ENCODE measurements around the gene KCNJ15.

Gene KCNJ15

DNA sequence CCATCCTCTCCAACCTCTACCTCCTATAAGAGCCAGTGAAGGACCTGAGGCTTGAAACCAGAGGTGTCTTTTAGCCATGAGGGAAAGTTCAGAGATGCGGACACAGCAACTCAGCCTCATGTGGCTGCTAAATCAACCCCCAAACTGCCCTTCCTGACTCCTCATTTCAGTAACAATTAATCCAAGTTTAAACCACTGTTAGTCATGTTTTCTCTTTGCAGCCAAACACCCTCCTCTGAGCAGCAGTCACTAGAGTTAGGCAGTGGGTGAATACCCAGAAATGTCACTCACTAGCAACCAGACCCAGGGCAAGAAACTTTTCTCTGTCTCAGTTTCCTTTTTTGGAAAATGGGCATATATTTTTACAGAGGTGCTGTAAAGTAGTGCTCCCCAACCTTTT lies 71.2 kb downstream of the KCNJ15 start:
- DNase-seq, result peak; percentile 60

DNA sequence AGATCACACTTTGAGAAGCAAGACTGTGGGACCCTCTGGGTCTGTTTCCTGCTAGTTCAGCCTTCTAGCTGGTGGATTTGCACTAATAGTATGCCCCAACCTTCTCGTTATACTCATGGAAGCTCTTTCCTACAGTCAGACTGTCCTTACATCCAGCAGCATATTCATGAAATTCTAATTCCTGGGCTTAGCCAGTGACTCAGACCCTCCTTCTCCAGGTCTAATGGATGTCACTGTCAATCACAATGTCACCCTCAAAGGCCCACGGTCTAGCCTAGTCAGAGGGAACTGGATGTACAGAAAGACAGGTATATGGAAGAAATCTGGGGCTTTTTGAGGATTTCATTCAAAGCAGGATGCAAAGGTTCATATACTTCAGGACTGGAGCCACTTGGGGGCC lies 72.4 kb downstream of the KCNJ15 start:
- DNase-seq, result no peak

DNA sequence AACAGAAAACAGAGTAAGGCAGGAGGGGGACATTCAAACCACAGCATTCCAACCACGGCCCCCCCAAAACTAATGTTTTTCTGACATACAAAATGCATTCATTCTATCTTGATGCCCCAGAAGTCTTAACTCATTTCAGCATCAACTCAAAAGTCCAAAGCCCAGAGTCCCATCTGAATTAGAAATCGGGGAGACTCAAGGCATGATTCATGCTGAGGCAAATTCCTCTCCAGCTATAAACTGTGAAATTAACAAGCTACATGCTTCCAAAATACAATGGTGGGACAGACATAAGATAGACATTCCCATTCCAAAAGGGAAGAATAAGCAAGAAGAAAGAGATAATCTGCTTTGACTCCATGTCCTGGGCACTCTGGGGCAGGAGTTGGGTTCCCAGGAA lies 73.9 kb downstream of the KCNJ15 start:
- DNase-seq, result peak; percentile 46

DNA sequence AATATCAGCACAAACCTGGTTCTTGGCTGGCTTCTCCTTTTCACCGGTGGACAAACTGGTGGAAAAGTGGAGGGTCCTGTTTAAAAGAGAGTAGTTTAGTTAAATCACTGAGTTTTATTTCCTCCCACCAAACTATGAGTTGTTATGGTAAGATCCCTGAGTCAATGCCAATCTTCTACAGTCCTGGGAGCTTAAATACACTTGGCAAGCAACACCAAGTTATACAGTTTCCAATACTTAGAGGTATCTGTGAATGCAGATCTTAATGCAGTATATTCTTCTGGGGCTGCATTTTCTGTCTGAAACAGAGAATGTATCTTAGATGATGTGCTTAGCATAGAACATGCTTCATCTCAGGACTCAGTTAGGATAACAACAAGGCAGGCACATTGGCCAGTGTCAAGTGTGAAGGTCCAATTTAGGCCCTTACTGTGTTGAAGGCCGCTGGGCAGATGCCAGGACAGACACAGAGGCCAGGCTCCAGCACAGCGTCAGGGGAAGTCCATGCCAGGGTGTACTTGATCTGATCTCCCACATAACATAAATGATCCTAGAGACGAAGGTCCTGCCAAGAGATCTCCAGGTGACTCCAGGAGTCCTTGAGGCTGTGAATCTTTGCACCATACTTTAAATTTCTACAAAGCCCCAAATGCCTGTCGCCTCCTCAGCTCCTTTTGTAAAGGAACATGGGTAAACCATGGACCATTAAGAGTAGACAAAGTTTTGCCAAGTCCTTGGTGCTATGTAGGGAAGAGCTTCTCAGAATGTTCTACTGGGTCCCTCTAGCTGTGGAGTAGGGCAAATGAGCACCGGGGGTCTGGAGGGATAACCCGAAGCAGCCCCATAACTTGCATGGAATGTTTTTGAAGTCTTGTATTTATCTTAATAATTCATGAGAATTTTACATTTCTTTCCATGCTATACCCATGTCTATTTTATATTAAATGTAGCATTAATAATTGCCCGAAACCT lies 76.8 kb downstream of the KCNJ15 start:
- no peak for DNase-seq

DNA sequence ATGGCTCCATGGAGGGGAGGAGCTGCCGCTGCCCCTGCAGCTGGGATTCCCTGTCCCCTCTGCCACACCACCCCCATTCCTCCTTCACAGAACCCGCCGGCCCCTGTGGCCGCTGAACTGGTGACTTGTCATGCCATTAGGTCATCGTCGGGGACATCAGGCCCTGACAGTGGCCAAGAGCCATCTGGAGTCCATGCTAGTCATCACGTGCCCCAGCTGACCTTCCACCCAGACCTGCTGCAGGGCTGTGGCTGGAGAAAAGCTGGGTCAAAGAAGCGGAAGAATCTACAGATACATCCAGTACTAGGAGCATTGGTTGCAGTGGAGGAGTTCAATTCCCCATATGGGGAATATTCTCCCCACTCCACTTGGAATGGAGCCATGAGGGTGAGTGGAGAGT lies 78.1 kb downstream of the KCNJ15 start:
- DNase-seq, result no peak

DNA sequence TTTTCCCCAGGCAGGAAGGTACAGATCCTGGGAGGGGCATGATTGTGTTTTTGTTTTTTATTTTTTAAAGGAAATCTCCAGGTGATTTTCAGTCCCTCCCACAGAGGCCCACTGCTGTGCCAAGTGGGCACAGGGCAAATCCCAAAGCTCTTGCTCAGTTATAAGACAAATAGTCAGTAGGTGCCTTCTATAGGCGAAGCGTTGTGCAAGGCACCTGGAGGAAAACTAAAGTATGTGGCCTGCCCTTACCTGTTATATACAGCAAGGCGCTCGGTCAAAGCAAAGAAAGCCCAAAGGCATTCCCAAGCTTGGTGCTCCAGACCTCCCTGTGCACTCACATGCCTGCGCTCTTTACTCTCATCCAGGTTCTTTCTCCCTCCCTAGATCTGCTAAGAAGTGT lies 81.0 kb downstream of the KCNJ15 start:
- DNase-seq, result no peak

DNA sequence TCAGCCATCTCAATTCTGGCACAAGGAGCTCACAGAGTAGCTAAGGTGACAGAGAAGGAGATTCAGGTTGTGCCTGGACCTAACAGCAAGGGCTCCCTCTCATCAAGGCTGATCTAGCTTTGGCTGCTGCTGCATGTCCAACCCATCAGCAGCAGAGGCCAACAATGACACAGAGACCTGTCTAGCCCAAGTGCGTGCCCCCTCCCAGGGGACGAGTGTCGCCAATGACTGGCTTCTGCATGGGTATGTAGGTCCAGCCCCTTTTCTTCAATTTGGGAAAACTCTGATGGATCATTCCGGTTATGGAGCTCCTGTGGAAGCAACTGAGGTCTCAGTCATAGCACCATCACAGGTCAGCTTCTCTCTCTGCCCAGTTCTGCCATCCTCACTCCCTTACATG lies 83.3 kb downstream of the KCNJ15 start:
- DNase-seq, result no peak

DNA sequence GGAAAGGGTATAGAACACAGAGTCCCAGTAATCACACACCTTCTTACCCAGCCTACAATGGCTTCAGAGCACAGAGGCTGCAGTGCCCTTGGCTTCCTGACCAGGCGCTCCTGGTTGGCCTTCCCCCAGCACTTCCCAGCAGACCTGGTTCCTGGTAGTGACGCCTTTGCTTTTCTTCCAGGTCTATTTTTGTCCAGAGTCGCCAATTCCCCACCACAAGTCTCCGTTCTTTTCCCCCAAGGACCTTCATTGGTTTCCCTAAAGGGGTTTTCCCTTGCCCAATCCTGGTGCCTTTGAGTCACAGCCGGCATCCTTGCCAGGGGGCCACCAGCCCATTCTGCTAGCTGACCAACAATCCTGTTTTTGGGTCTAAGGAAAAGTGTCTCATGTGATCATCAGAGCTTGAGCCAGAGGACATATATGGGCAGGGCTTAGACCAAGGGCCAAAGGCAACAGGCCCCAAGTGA lies 84.8 kb downstream of the KCNJ15 start:
- no peak for DNase-seq

DNA sequence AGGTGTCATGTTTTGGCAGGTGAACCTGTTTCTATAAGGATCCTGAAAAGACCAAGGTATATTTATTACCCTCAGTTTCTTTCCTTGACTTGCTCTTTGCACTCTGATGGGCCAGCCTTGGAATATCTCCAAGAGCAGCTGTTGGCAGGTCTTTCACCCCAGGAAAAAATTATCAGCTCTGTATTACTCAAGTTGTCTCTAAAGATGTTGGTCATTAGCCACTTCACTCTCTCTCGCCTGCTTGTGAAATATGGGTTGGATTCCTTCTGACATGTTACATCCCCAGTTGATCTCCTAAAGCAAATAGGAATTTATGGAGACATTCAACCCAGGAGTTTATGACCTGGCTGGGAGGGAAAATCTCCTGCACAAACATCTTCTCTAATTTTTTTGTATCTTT lies 85.9 kb downstream of the KCNJ15 start:
- DNase-seq, result no peak

DNA sequence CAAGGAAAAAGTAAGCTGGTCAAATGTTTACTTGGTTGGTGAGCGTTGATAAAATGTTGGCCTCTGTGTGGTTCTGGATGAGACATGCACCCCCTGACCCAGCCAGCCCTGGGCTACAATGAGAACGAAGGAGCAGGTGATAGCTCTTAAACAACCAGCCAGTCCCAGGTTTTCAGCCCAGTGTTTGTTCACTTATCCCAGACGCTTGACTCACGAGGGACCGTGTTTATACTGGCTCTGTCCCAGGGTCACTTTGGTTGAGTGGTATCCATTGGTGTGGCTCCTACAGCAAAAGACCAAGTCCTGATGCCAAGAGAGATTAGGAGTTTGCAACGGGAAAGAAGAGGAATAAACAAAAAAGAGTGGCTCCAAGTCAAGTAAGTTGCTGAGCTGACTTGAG lies 86.9 kb downstream of the KCNJ15 start:
- DNase-seq, result no peak

DNA sequence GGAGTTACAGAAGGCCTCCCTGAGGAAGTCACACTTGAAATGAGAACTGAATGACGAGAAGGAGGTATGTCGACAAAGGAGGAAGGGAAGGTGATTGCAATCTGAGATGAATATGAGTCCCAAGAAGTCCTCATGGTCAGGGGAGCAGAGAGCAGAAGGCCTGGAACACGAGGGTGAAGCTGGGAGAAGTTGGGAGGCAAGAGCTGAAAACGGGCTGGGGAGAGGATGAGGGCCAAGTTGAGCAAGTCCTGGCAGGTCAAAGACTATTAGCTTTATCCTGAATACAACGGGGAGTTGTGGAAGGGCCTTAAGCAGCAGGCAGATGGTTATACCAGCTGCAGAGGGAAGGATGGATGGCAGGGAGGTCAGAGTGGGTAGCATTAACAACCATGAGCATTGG lies 89.5 kb downstream of the KCNJ15 start:
- DNase-seq, result no peak

DNA sequence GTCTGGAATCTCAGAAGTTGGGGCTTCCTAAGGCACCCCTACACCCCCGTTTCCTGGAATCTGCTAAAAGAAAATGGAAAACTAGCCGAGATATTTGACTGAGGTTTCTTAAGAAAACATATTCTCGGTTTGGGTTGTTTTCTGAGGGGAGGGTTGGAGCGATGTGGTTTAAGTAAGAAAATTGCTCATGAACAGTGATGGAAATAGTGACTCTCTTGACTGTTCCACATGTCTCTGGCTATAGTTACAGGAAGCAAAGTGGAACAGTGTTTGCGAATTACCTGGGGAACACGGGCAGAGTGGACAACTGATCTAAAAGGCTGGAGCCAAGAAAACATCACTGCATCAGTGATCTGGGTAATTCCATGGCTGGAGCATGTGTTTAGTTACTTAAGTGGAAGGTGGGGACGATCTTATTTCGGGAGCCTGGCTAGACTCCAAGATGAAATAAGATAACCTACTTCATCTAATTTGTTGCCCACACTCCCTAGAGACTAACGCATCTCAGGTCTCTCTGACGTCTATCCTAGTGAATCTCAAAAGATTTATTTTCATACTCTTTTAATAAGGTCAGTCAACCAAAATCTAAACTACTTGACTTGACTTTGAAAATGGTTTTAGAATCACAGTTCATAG lies 92.4 kb downstream of the KCNJ15 start:
- DNase-seq, result peak; percentile 72

DNA sequence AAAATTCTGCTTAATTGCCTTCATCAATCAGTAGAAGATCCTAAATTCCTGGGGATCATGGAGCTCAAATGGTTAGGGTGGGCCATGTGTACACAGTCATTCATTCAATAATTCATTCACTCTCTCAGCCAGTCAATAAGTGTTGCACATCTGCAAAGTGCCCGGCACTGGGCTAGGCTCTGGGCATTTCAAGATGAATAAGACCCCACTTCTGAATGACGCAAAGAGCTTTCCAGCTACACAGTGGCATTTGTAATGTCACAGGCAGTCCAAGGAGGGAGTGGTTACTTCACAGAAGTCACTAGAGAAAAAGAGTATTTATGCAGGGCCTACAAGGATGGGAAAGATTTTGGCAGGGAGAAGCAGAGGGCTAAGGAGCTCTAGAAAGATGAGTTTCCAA lies 93.2 kb downstream of the KCNJ15 start:
- DNase-seq, result no peak

DNA sequence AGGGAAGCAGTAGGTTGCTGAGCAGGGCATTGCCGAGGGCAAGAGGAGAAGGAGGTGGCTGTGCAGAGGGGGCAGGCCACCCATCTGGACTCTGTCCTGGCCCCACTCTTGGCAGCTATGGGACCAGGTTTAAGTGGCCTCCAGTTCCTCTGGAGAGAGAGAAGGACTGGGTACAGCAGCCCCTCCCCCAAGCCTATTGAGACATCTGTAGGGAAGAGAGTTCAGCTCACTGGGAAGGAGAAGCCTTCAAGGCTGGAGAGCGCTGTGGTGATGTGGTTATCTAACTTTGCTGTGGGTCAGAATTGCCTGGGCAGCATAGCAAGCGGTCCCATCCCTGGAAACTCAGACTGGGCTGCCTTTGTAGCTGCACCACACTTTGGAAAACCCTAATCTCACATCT lies 93.9 kb downstream of the KCNJ15 start:
- peak; percentile 39 for DNase-seq

DNA sequence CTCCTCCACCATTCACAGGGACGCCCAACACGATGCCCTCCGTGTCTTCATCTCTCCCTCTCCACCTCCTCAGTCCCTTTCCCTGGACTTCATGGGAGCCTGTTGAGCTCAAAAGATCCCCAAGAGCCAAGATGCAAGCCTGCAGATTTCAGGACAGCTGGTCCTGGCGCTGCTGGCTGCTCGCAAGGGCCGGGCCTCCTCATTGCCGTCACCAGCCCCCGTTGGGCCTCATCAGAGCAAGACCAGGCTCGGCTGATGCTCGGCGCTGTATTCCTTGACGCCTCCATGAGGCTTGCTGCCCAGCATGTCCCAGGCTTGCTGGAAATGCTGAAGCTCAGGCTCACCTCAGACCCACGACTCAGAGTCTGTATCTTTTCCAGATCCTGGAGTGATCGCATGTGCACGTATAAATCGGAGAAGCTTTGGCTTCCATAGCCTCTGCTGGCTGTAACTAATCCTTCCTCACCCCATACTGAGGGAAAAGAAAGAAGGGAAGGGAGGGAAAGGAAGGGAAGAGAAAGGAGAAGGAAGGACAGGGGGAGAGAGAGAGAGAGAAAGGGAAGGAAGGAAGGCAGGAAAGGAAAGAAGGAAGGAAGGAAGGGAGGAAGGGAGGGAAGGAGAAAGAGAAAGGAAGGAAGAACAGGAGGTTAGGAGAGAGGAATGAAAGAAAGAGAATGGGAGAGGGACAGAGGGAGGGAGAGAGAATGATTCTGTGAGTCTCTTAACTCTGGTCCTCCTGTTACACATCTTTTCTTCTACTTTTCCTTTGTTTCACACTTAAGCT lies 94.6 kb downstream of the KCNJ15 start:
- no peak for DNase-seq

DNA sequence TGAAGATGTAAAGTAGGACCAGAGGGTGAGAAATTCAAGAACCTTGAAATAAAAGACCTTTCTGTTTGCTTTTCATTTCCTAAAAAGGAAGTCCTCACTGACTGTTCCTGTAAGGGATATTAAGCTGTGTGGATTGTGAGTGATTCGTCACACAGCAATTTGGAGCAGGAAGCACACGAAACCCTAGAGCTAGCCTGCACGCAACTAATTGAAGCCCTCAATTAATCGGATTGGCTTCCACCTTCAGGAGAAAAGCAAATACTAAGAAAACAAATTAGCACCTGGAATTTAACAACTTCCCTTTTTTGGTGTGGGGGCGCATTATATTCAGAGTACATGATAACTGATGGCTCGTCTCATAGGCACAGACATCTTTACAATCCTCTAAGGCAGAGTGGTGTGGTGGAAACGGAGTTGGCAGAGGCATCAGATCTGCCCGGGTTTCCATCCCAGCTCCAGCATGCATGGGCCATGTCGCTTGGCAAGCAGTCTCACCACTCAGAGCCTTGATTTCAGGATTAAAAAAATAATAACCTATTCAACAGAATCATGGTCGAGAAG lies 95.2 kb downstream of the KCNJ15 start:
- DNase-seq, result peak; percentile 95

DNA sequence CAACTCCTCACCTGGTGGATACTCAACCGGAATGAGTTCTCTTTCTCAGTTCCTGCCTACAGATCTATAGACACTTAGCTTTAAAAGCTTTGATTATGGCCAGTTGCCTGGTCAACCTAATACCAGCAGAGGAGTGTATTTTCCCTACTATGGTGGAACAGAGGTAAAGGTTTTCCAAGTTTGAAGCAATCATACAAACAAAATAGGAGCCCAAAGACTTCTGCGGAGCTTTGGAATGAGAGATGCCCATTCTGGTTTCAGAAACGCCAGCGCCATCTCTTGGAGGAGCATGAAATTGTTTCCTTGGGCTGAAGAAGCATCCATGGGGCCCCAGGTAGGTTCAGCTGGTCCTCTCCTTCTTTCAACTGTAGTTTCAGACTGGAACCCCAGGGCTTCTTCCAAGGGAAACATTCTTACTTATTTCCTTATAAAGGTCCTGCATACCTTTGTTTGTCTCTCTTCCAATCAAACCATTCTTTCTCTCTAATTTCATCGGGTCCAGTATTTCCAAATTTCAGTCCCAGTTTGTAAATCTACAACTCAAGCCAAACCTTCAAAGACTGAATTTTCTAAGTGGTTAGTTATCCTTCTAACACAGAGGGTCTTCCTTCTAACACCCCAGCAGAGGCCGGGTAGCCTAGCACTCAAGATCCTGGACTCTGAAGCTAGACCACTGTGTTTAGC lies 95.9 kb downstream of the KCNJ15 start:
- DNase-seq, result peak; percentile 81

DNA sequence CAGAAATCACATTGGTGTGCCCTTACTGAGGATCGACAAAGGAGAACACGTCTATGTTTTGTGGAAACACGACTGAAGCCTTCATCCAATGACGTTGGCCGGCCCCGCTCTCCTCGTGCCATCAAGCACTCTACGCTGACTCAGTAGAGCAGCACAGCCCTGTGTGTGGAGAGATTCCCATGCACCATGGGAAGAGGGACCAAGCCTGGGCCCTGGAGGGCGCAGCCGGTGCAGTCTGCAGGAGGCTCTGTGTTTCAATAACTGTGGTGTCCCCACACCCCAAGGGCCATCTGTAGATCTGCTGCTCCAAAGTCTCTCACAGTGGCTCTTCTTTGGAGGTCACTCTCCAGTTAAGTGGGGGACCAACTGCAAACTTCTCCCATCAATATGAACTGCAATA lies 97.4 kb downstream of the KCNJ15 start:
- DNase-seq, result no peak

DNA sequence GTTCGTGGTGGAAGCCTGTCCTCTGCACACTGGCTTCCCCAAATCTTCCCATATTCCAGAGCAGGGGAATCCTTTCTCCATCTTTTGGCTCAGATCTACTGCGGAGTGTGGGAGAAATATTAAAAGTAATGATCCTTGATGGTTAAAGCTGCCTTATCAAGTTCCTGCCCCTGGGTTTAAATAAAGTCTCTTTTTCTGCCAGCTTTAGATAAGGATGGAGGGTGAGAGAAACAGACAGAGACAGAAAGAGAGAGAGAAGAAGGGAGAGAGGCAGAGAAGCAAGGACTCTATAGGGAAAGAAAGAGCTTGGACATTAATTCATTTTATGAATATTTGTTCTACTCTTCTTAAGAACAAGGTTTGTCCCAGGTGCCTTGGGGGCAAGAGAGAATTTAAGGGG lies 98.0 kb downstream of the KCNJ15 start:
- no peak for DNase-seq

DNA sequence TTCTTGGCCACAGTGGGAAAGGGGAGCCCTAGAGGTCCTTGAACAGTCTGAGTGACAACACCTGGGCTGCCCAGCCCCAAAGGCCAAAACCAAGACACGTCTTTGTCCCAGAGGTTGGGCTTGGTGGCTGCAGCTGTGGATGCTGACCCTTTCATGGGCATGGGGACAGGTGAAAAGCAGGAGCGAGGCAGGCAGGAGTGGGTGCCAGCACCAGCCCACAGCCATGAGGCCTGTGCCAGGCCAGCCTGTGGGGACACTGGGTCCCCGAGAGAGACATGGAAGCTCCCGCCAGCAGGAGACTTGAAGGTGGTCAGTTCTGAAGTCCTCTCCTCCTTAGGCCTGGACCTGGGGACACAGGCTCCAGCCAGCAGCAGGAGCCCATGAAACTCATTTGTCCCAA lies 98.6 kb downstream of the KCNJ15 start:
- no peak for DNase-seq

DNA sequence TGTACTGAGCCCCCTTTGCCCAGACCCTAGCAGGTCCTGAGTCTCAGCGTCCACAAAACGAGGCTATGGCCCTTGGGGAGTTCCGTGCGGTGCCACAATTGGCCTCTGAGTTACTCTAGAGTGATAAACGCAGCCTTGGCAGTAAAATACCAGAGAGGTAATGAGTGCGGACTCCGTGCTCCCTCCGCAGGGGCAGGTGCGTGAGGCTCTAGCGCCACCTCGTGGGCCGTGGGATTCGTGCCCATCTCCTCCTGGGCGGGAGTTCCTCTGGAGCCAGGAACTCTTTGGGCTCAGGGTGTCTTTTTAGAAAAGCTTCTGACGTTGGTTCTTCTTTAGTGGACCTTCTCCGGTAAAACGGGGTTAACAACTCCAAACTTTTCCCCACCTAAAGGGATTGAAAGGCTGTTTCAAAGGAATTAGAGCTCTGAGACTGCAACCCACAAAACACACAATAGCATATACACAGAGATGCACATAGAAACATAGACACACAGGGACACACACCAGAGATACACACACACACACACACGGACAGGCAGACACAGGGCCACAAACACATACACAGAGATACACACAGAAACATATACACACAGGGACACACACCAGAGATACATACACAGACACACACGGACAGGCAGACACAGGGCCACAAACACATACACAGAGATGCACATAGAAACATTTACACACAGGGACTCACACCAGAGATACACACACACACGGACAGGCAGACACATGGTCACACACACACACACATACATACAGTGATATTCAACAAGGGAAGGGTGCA lies 99.4 kb downstream of the KCNJ15 start:
- DNase-seq, result peak; percentile 71

Data from fibroblast of skin of abdomen (primary cell).